Measurements from ENCODE around the gene SNAP23. TPM values are rescaled to one million over a fixed set of nuclear protein-coding genes. Genes with fewer than 3 reads are reported as not detected.

SNAP23 gene
- total RNA-seq, 3 donors from 2014 or later: 65.3 to 97.9 (median 90.3) TPM

- DNase-seq (no peak), ATAC-seq (no peak)
- Histone ChIP-seq H3K4me3 (no peak overlapping the region), H3K4me1 (ENCODE audit: low read depth) (peaks cover 34% of the 10 kb centered on the region), H3K9me3 (no peaks in the 10 kb centered on the region), H3K36me3 (ENCODE audit: low read depth) (no peaks in the 10 kb centered on the region)
- intact Hi-C loops (cut with DNase I, micrococcal nuclease): no loop called here
- TF ChIP-seq CTCF (IDR thresholded peaks at IDR 0.05): no peak
These were observed 3.0 kb downstream of the SNAP23 start for GRCh38 chr15:42498212-42499068.

- Histone ChIP-seq H3K9me3 (no peaks in the 10 kb centered on the region), H3K4me1 (ENCODE audit: low read depth) (peaks cover 25% of the 10 kb centered on the region), H3K36me3 (ENCODE audit: low read depth) (no peaks in the 10 kb centered on the region), H3K4me3 (no peak overlapping the region)
- TF ChIP-seq CTCF (IDR thresholded peaks at IDR 0.05): no peak
- intact Hi-C loops (cut with DNase I, micrococcal nuclease): no loop called here
- ATAC-seq (no peak), DNase-seq (no peak)
These were observed 4.6 kb downstream of the SNAP23 start for GRCh38 chr15:42499858-42500609.

GRCh38 chr15:42502477-42502876, 7.0 kb downstream of the SNAP23 start:
- intact Hi-C loops (cut with DNase I, micrococcal nuclease): no loop called here
- DNase-seq: no peak
- H3K9me3 ChIP-seq: no peaks in the 10 kb centered on the region
- H3K4me1 ChIP-seq (ENCODE audit: low read depth): peaks cover 19% of the 10 kb centered on the region
- no peaks in the 10 kb centered on the region for H3K36me3 ChIP-seq (ENCODE audit: low read depth)
- ATAC-seq: no peak
- no peak overlapping the region for H3K4me3 ChIP-seq
- no peak for TF ChIP-seq CTCF (IDR thresholded peaks at IDR 0.05)

- no peak for TF ChIP-seq CTCF (IDR thresholded peaks at IDR 0.05)
- DNase-seq (no peak), ATAC-seq (no peak)
- H3K4me3 ChIP-seq: no peak overlapping the region
- H3K9me3 ChIP-seq: no peaks in the 10 kb centered on the region
- no peaks in the 10 kb centered on the region for H3K36me3 ChIP-seq (ENCODE audit: low read depth)
- intact Hi-C loops (cut with DNase I, micrococcal nuclease): no loop called here
- peaks cover 17% of the 10 kb centered on the region for H3K4me1 ChIP-seq (ENCODE audit: low read depth)
These were observed 8.4 kb downstream of the SNAP23 start for GRCh38 chr15:42503825-42504224.

GRCh38 chr15:42504631-42505030, 9.2 kb downstream of the SNAP23 start:
- no peak for DNase-seq

More at GRCh38 chr15:42504631-42505030, 9.2 kb downstream of the SNAP23 start:
- no peaks in the 10 kb centered on the region for H3K9me3 ChIP-seq
- H3K4me1 ChIP-seq (ENCODE audit: low read depth): peaks cover 9% of the 10 kb centered on the region
- no peak overlapping the region for H3K4me3 ChIP-seq
- no peak for ATAC-seq
- no peaks in the 10 kb centered on the region for H3K36me3 ChIP-seq (ENCODE audit: low read depth)
- intact Hi-C loops (cut with DNase I, micrococcal nuclease): no loop called here
- TF ChIP-seq CTCF (IDR thresholded peaks at IDR 0.05): no peak
